ENCODE measurements around the gene CDKN2C.

CDKN2C gene

DNA sequence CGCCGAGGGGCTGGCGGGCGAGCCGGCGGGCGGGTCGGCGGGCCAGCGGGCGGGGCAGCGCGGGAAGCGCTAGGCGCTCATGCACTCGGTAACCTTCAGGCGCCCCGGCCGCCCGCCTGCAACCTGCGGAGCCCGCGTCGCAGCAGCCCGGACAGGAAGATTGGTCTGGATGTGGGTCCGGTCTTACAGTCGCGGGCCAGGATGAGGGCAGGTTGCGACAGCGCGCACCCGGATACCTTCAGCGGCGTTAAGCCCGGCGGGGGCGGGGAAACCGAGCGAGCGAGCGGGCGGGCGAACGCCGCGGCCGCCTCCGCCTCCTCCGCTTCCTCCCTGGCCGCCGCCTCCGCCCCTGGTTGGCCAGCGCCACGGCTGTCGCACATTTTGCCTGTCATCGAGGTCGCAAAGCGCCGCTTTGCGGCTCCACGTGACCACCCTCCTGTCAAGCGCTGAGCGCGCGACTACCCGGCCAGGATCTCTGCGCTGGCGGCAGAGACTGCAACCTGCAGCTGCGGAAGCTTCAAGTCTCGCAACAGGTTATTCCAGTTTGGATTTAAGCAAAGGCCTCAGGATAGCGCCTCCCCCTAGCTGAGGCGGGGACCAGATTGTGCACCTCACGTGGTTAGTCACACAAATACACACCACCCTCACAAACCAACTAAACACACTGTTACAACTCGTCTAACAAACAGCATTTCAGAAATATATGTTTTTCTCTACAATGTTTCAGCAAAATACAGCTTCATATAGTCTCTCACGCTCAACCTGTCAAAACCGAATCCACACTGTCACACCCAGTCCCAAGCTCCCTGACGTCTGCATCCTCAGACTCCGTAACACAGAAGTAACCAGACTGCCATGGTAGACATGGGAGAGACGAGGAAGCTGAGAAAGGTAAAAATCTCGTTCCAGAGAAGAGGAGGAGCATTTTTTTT is 9.9 kb upstream of the CDKN2C start, which contains the start of gene FAF1:
FAF1 (minus strand) TSS at position 355 of the 932 bp plus-strand sequence. CDS start 456 bp downstream, outside the sequence.
- peak; percentile 97 for FAIRE-seq

DNA sequence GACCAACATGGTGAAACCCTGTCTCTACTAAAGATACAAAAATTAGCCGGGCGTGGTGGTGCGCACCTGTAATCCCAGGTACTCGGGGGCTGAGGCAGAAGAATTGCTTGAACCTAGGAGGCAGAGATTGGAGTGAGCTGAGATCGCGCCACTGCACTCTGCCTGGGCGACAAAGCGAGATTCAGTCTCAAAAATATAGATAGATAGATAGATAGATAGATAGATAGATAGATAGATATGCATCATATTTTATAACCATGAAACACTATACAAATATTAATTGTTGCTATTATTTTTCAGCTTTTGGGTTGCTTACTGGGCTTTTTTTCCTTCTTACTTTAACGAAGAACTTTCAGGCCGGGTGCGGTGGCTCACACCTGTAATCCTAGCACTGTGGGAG is 5.2 kb upstream of the CDKN2C start:
- DNase-seq (ENCODE audit: extremely low spot score, insufficient read length, low read depth) (no peak), FAIRE-seq (no peak)

More for the DNA sequence above, 9.9 kb upstream of the CDKN2C start, which contains the start of gene FAF1:
- peak; percentile 95 for DNase-seq (ENCODE audit: extremely low spot score, insufficient read length, low read depth)

DNA sequence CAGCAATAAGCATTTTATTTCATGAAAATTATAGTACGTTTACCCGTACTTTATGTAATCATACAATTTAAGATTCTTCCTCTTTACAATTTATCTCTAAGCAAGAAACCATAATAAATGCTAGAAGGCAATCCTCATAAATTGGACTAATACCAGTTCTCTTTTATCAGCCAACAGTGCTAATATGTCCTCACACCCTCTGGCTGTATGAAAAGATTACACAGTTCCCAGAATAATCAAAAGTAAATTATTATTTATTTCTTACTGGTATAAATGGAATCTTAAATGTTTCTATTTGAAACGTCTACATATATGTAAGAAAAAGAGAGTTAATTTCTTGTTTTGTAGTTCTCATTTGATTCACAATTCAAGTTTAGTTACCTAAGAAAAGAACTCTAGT is 3.1 kb upstream of the CDKN2C start:
- DNase-seq (ENCODE audit: extremely low spot score, insufficient read length, low read depth) (no peak), FAIRE-seq (no peak)

DNA sequence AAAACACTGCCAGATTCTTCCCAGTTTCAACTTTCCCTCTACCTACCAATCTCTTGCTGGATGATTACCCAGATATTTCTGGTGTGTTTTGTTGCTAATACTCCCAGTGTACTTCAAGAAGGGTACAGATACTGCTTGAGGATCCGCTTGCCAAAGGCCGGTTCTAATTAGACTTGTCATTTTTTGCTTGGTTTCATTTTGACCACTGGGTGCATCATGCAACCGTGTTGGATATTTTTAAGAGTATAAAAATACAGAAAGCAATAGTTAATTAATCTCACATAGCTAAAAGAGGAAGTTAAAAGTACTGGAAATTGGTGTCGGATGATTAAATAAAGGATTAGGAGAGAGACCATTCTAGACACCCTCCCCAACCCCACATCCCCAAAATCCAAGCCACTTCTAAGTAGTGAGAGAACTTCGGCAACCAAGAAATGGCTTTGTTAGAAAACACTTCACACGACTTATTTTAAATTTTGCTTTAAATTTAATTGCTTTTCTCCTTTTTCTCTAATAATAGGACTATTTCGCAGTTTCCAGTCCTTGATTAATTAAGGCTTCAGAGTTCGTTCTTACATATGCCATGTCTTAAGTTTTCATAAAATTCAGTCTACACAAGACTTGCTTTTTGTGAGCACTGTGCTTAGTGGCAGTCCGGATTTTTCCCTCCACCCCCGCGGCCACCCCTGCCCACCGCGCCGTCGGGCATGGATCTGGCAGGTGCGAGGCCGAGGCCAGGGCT is 2.5 kb upstream of the CDKN2C start:
- DNase-seq (ENCODE audit: extremely low spot score, insufficient read length, low read depth) (no peak), FAIRE-seq (peak; percentile 31)

DNA sequence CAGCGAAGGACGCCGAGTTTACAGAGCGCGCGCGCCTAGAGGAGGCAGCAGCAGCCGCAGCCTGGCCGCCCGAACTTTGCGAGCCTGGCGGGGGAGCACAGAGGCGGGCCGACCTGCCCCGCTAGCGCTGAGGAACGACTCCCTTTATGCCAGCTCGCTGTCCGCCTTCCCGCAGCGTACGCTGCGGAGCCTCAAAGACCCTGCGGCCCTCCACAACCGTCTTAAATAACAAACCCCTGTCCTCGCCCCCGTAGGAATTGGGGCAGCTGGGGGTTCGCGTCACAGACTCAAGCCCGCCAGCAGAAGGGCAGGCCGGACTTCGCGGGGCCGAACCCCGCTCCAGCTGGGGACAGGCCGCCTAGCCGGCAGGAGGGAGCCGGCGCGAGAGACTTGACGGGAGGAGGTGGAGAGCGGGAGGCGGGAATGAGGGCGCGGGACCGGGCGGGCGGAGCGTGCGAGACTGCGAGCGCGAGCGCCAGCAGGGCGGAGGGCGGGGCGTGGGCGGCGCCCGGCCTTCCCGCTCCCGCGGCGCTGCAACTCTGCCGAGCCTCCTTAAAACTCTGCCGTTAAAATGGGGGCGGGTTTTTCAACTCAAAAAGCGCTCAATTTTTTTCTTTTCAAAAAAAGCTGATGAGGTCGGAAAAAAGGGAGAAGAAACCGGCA is 1.8 kb upstream of the CDKN2C start:
- FAIRE-seq (peak; percentile 74), DNase-seq (ENCODE audit: extremely low spot score, insufficient read length, low read depth) (no peak)

DNA sequence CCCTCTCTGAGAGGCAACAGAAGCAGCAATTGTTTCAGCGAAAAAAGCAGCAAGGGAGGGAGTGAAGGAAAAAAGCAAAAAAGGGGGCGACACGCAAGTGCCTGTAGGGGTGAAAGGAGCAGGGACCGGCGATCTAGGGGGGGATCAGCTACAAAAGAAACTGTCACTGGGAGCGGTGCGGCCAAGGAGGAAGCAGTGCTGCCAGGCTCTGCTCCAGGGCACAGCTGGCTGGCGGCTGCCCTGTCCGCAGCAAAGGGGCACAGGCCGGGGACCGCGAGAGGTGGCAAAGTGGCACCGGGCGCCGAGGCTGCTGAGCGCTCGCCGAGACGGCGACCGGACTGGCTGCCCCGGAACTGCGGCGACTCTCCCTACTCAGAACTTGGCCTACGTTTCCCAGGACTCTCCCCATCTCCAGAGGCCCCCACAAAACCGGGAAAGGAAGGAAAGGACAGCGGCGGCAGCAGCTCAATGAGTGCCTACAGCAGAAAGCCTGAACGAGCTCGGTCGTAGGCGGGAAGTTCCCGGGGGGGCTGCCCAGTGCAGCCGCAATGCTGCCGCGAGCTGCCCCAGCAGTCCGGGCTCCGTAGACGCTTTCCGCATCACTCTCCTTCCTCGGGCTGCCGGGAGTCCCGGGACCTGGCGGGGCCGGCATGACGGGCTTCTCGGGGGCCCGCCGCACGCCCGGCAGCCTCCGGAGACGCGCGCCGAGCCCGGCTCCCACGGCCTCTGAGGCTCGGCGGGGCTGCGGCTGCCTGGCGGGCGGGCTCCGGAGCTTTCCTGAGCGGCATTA is 1.0 kb upstream of the CDKN2C start:
- FAIRE-seq (no peak), DNase-seq (ENCODE audit: extremely low spot score, insufficient read length, low read depth) (no peak)

DNA sequence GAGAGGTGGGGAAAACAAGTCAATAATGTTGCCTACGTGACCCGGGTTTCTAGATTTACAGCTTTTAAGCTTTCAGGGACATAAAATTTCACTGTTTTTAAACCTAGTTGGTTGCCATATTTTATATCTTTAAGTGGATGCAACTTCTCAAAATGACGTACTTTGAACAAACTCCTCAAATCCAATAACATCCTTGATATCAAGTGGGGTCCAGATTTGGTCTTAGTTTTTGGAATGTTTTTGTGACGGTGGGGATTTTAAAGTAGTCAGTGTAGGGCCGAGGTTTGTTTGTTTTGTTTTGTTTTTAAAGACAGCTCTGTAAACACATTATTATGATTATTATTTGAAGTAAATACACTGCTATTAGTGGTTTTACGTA is 453 bp downstream of the CDKN2C start:
- DNase-seq (ENCODE audit: extremely low spot score, insufficient read length, low read depth), result no peak
- FAIRE-seq, result no peak

DNA sequence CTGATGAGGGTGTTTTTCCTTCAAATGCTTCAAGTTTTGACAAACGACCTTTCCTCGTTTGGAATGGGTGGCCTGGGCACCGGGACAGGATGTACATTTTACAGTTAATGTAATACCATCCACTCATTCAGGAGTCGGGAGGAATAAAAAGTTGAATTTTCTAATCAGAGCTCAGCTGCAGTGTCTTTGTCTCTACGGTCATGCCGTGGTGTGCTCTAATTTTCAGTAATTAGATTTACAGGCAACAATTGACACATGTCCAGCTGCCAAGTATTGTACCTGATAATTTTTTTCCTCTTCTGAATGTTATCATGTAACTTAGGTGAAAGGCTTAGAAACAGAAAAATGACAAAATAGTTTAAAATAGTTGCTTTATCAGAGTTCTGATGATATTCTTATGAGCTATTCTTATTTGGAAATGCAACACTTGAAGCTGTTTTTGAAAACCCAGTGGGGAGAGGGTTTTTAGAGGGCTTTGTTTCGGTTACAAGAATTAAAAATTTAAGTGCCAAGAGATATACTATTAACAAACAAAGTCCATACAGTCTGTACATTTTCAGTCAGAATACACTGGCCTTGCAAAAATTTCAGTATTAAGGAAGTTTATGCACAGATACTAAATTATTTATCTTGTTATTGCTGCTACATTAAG is 1.0 kb downstream of the CDKN2C start:
- DNase-seq (ENCODE audit: extremely low spot score, insufficient read length, low read depth) (no peak), FAIRE-seq (no peak)

DNA sequence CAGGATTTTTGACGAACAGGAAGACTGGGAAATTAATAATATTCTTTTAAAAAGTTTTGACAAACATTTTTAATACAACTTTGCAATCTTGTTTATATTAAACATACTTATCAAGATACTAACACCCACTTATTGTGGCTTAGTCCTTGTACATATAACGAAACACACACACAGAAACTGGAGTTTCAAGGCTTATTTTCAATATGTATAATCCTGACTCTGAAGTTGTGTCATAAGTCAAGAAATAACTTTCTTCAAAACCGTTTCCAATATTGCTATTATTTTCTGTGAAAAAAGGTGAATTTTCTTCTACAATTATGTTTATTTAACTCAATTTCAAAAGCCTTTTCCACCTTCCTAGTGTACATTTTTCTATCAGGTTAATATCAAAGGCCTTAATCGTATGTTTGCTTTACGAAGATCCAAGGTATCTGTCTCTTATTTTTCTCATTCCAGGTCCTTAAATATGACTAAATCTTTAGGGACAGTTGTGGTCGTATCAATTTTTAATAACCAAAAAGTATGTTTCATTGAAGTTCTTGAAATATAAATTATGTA is 1.8 kb downstream of the CDKN2C start:
- no peak for DNase-seq (ENCODE audit: extremely low spot score, insufficient read length, low read depth)
- FAIRE-seq, result peak; percentile 24

DNA sequence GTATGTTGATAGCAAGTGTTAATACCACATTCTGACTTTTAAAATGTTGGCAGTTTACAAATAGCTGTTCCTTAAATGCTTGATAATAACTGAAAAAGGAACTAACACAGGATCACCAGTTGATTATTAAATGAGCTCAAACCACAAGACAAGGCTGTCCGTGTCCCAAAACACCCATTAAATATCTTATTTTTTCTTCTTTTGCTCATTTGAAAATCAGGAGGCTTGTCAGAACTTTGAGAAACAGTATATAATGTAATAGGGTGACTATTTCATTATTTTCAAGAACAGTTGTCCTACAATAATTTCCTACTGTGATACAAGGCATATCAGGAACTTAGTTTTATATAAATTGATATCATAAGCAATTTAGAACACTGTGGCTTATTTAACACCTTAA is 2.7 kb downstream of the CDKN2C start:
- FAIRE-seq, result peak; percentile 78
- DNase-seq (ENCODE audit: extremely low spot score, insufficient read length, low read depth), result no peak

DNA sequence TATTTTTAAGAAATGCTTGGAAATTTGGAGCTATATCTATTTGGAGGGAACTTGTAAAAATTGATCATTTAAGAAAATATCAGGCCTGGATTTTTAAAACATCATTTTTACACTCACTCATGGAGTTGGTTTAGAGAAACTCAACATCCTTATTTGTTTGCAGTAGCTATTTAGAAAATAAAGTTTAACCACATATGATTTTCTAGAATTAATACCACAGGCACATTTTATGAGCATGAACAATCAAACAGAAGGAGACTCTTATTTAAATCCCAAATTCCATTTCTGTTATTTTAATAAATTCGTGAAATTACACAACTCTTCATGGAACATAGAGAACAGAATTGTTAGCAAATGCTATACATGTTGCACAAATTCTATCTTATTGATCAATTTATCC is 3.2 kb downstream of the CDKN2C start:
- no peak for DNase-seq (ENCODE audit: extremely low spot score, insufficient read length, low read depth)
- FAIRE-seq, result no peak

DNA sequence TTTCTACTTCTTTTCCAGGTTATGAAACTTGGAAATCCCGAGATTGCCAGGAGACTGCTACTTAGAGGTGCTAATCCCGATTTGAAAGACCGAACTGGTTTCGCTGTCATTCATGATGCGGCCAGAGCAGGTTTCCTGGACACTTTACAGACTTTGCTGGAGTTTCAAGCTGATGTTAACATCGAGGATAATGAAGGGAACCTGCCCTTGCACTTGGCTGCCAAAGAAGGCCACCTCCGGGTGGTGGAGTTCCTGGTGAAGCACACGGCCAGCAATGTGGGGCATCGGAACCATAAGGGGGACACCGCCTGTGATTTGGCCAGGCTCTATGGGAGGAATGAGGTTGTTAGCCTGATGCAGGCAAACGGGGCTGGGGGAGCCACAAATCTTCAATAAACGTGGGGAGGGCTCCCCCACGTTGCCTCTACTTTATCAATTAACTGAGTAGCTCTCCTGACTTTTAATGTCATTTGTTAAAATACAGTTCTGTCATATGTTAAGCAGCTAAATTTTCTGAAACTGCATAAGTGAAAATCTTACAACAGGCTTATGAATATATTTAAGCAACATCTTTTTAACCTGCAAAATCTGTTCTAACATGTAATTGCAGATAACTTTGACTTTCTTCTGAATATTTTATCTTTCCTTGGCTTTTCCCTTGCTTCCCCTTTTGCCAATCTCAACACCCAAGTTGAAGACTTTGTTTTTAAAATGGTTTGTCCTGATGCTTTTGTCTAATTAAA is 4.0 kb downstream of the CDKN2C start:
- no peak for DNase-seq (ENCODE audit: extremely low spot score, insufficient read length, low read depth)
- no peak for FAIRE-seq

DNA sequence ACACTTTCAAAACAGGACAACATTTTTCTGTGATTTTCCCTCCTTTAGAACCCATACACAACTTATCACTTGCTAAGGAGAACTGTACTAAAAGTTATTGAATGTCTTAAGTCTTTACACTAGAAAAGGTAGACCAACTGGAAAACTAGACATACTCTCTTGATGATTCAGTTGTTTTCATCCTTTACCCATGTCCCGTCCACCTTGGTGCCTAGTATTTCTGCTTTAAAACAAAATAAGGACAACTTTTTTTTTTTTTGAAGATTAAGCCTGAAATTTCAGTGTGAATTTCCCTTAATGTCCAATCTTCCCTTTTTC is 4.5 kb downstream of the CDKN2C start:
- no peak for FAIRE-seq
- DNase-seq (ENCODE audit: extremely low spot score, insufficient read length, low read depth), result no peak

DNA sequence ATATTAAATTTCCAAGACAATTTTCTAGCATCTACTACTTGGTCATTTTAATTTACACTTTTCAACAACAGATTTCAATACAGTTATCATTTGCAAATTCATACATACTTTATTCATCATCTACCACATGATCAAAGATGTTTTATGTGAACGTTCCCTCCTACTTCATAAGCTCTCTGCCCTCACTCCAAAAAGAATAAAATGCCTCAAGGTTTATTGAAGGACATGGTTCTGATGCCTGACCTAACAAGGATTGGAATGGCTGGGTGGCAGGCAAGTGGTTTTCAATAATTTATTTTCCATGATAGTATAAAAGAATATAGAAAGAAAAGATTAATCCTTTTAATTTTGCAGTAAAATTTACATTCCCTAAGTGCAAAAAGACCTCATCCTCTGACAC is 5.4 kb downstream of the CDKN2C start:
- FAIRE-seq, result no peak
- DNase-seq (ENCODE audit: extremely low spot score, insufficient read length, low read depth), result no peak

DNA sequence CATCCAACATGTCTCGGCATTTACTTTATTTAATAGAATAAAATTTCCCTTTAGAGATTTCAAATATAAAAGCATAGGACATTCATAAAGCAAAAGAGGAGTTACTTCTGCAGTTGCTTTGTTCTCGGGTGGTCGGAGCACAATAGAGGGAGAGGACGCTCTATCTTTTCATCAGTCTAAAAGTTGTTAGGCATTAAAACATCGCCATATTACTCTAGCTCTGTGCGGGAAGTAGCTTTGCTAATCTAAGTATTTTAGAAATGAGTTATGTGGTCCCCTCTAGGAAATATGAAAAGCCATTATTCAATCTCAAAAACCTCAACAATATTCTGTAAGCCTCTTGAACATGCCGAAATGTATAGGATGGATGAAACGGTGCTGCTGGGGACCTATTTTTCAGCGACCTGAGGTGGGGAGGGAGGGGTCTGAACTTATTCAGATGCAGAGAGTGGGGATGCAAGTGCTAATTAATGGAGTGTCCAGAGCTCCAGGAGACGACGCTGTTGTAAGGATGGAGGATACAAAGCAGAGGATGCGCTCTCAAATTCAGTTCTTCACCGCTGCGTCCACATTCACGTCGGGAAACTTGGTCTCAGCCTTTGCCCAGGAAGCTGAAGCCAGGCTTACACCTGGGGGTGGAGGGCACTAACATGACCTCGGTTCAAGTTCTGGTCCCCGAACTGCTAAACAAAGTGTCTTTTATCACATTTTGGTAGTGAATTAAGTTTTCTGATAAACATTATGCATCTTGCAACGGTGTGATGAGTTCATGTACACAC is 6.3 kb downstream of the CDKN2C start:
- no peak for FAIRE-seq
- no peak for DNase-seq (ENCODE audit: extremely low spot score, insufficient read length, low read depth)

DNA sequence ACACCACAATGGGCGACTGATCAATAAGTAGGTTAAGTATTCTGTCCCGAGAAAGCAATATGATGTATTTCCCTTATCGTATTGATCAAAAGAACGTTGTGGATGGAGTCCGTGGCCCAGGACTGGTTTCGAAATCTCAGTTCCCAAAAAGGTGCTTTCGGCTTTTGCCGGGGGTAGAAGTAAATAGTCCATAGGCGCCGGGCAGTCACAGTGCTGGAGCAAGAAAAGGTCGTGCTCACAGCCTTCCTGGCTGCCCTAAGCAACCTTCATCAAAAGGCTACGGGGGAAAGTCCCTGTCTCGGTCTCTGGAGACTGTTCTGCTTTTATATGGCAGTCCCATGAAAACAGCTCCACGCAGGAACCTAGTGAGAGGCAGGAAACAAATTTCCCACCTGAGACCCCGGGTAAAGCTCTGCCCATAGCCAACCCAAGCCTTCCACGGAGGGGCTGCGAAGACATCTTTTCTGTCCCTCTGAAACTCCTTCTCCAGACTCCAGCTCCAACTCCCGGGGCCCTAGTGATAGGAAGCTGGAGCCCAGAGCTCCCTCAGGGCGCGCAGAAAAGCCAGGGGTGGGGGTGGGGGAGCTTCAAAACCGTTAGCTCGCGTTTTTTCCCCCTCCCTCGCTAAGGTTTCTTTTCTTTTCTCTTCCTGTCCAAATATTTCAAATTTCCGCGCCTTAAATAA is 7.0 kb downstream of the CDKN2C start:
- DNase-seq (ENCODE audit: extremely low spot score, insufficient read length, low read depth) (no peak), FAIRE-seq (peak; percentile 87)

DNA sequence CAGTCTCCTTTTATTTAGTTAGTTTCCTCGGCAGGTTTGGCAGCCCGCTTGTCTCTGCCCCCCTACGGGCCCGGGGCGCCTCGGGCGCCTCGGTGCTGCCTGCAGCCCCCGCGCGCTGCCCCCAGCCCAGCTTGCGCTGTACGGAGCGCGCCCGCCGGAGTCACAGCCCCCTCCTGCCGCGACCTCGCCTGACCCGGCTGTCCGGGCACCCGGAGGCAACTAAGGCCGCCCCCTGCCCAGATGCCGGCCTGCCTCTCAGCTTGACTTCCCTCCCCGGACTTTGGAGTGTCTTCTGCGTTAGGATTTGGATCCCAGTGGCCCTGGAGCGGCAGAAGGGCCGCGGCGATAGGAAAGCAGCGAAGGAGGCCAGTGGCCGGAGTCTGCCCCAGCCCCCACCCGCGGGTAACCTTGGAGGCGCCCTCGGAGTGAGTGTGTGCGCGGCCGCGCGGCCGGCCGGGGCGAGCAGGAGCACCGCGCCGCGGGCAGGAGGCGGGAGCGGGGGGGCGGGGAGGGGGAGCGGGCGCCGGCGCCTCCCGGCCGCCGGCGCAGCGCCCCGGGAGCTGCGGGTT is 7.6 kb downstream of the CDKN2C start:
- peak; percentile 9 for FAIRE-seq

More for the DNA sequence above, 7.6 kb downstream of the CDKN2C start:
- DNase-seq (ENCODE audit: extremely low spot score, insufficient read length, low read depth), result no peak

Measured in GM18507 (cell line).